Adrenal gland (tissue), 12 donors: ENCODE data around the gene HYAL1. TPM values are rescaled to one million over a fixed set of nuclear protein-coding genes. Genes with fewer than 3 reads are reported as not detected.

ENCODE experiments used
- DNase-seq, 7 donors: peaks; one replicate each; pipeline ENCODE4 v3.0.0-alpha.2; 2019 to 2020
- H3K27ac ChIP-seq, 5 donors: fragments of 200-600 bp; sonication (generic) in 4 of 5; 1 replicate in 3 of 5; 2 replicates in 2 of 5; pipeline versions ENCODE4 v1.5.1 to v1.8.0; 2016 to 2020; ENCODE audit warnings: mild to moderate bottlenecking in 1 of 5
- H3K27me3 ChIP-seq: fragments of 200-600 bp; 2 replicates; pipeline ENCODE4 v1.8.0; 2021
- H3K36me3 ChIP-seq, 2 donors: fragments of 200-600 bp; replicated peaks in 1 of 2; 1 replicate in 1 of 2; 2 replicates in 1 of 2; pipeline versions ENCODE4 v1.5.1 to v1.8.0; 2018 to 2022
- H3K4me1 ChIP-seq, 2 donors: fragments of 200-600 bp; replicated peaks in 1 of 2; 1 replicate in 1 of 2; 2 replicates in 1 of 2; pipeline versions ENCODE4 v1.5.1 to v1.8.0; 2018 to 2021
- H3K4me3 ChIP-seq, 4 donors: fragments of 200-600 bp; sonication (generic) in 3 of 4; one replicate each; pipeline ENCODE4 v1.5.1; 2016 to 2018
- H3K9me3 ChIP-seq, 3 donors: fragments of 200-600 bp; sonication (generic) in 1 of 3; replicated peaks in 1 of 3; 1 replicate in 2 of 3; 2 replicates in 1 of 3; pipeline versions ENCODE4 v1.5.1 to v1.8.0; 2016 to 2021
- CTCF ChIP-seq, 6 experiments: fragments of 450-650 bp in 4 of 6; fragments of 200-600 bp in 2 of 6; sonication (generic) in 1 of 6; IDR thresholded peaks; 1 replicate in 5 of 6; 2 replicates in 1 of 6; pipeline versions ENCODE4 v1.5.1 to v1.8.0; 2016 to 2021; ENCODE audit warnings: antibody characterized with exemption in 6 of 6, mild to moderate bottlenecking in 2 of 6, moderate library complexity in 1 of 6
- POLR2A ChIP-seq, 2 donors: fragments of 450-650 bp; IDR thresholded peaks; one replicate each; pipeline ENCODE4 v1.6.1; 2017; ENCODE audit warnings: antibody characterized with exemption in 2 of 2, mild to moderate bottlenecking in 2 of 2, moderate library complexity in 1 of 2
- WGBS, 4 donors: extraction: QIAGEN DNeasy Blood & Tissue Kit in 2 of 4; methylation state at CpG; one replicate each; pipeline versions ENCODE4 v1.1.5 to v1.1.7; 2013 to 2017; 5-methylcytosine and 5-hydroxymethylcytosine counted together
- intact Hi-C, 2 donors: fragments of 100-400 bp; cut with DNase I; formaldehyde crosslinking; loops; one replicate each; pipeline versions ENCODE4 v1.14.1 to v1.15.0; 2022 to 2023
- polyA plus RNA-seq, 3 donors: library from polyadenylated mRNA; stranded (reverse); fragments of 200-250 nt in 2 of 3; fragments of 350-450 nt in 1 of 3; fragmentation: Illumina TruSeq in 1 of 3; extraction: RNeasy Lipid Tissue Mini Kit (QIAGEN cat#74804) in 1 of 3; gene quantifications; one replicate each; pipeline ENCODE4 v1.2.3, GENCODE V29; 2013 to 2014
- total RNA-seq, 9 donors: library from RNA; depleted of rRNA in 4 of 9; stranded (reverse); fragments of >200 nt in 4 of 9; fragments of 120-200 nt in 1 of 9; fragmentation: NEBNext Ultra II Directional in 1 of 9; extraction: Animal tissue kit (Norgen Biotek cat#: 25700) in 1 of 9; gene quantifications; one replicate each; pipeline versions ENCODE4 v1.1.0 to v1.2.4, GENCODE V29; 2013 to 2023
- donor health status: healthy with polysubstance abuse.
- donor health status: Bipolar disorder and iron deficiency.
- donor health status: DM: yes; HTN: yes; CAD: no.
- donor health status: DM: no; HTN: no; CAD: no.
- donor health status: DM: no; HTN: no; CAD: no.
- donor health status: DM: yes; HTN: yes; CAD: no.

HYAL1 gene
- total and polyA plus RNA-seq, 12 donors: 3.2 to 50.5 (median 28.2) TPM

DNA sequence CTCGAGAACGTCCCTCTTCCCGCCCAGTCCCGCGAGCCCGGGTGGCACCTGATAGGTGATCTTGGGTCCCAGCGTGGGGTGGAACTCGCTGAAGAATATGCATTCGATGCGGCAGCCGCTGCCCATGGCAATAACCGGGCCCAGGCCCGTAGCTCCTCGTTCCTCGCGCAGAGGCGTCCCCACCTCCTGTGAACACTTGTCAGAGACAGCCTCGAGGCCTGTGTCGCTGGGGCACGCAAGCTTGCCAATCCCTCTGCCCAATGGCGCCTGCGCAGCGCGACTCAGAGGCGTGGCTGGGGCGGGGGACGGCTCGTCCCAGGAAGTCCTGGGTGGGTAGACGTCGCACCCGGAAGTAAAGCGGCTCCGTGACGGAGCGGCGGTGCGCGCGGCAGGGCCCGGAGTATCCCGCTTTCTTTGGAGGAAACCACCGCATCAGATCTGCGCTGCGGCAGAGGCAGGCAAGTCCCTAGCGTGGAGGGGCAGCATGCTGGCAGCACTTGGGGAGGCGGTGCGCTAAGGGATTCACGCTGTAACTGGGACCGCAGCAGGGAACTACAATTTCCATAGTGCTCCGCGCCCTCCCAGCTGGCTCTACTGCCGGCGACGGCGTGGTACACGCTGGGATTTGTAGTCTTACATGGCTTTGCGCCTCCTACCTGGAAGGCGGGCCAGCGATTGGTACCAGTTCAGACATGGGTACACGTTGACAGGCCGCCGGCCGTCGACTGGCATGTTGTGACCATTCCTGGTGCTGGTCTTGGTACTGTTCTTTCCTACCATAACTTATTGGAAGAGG, 47.4 kb upstream of the HYAL1 start, which contains the start of the genes CYB561D2 and NPRL2:
Gene CYB561D2 (plus strand): TSS at position 336 of the 796 bp plus-strand sequence. CDS start 572 bp downstream, outside the sequence.
Gene NPRL2 (minus strand): TSS at position 249 of the 796 bp plus-strand sequence. CDS start 123 bp downstream, at position 126.
- peak within 1 kb of the TSS; percentile 55 to 99 (median 80) for H3K27ac ChIP-seq
- no peaks in the 10 kb centered on the region for H3K27me3 ChIP-seq
- H3K4me1 ChIP-seq: peaks cover 20 to 34% of the 10 kb centered on the region in 2 donors
- peak; percentile 97 to 98 (median 98) for DNase-seq
- peak within 1 kb of the TSS in 3 of 4 donors; percentile 10 to 96 (median 47) for H3K4me3 ChIP-seq
- H3K9me3 ChIP-seq: no peaks in the 10 kb centered on the region
- TF ChIP-seq POLR2A (IDR thresholded peaks at IDR 0.05) (peak; percentile 63 to 92), CTCF (IDR thresholded peaks at IDR 0.05) (peak in 1 of 6 experiments; percentile 1)
- H3K36me3 ChIP-seq: peaks cover 0 to 46% of the 10 kb centered on the region in 2 donors
- 0 to 1% (median 1%) methylated on average over 2 to 64 of the region's 64 CpGs for WGBS, 4 donors
- intact Hi-C loops: no loop called here

GRCh38 chr3:50350213-50350526, 46.8 kb upstream of the HYAL1 start:
- H3K36me3 ChIP-seq: peaks cover 0 to 41% of the 10 kb centered on the region in 2 donors
- intact Hi-C loops: no loop called here
- TF ChIP-seq CTCF (IDR thresholded peaks at IDR 0.05) (no peak), POLR2A (IDR thresholded peaks at IDR 0.05) (no peak)
- no peaks in the 10 kb centered on the region for H3K9me3 ChIP-seq
- H3K27me3 ChIP-seq: no peaks in the 10 kb centered on the region
- H3K4me3 ChIP-seq: peak overlapping the region in 3 of 4 donors; percentile 10 to 96 (median 47)
- peaks cover 25 to 34% of the 10 kb centered on the region in 2 donors for H3K4me1 ChIP-seq
- no peak for DNase-seq
- peak overlapping the region in 4 of 5 donors; percentile 79 to 99 (median 86) for H3K27ac ChIP-seq
- WGBS, 4 donors: 6 to 22% (median 9%) methylated on average over 4 to 7 of the region's 7 CpGs

- Histone ChIP-seq H3K4me3 (no peak overlapping the region), H3K36me3 (peaks cover 0 to 16% of the 10 kb centered on the region in 2 donors), H3K4me1 (peaks cover 26 to 34% of the 10 kb centered on the region in 2 donors), H3K9me3 (no peaks in the 10 kb centered on the region), H3K27me3 (no peaks in the 10 kb centered on the region), H3K27ac (peak overlapping the region in 2 of 5 donors; percentile 13 to 27)
- peak; percentile 69 to 90 (median 81) for DNase-seq
- no peak for TF ChIP-seq POLR2A (IDR thresholded peaks at IDR 0.05)
- TF ChIP-seq CTCF (IDR thresholded peaks at IDR 0.05): peak; percentile 33 to 67 (median 60)
- 5 to 28% (median 16%) methylated on average over 10 to 14 of the region's 14 CpGs for WGBS, 4 donors
- intact Hi-C loops: loop anchor here (2.0 to 5.0 kb wide), 2 partner anchors 192 to 195 kb away; no protein-coding TSS in a partner anchor
Observed at GRCh38 chr3:50347187-50347813, 43.9 kb upstream of the HYAL1 start.
